Sigmoid colon (tissue), 4 donors: ENCODE results near the gene SEC23B.
"Not testable (repeated sequence)": the region's sequence is repeated elsewhere in the genome, so short reads cannot be mapped to it uniquely, and the experiment has no call there.

ENCODE experiments used
- CTCF ChIP-seq, 4 experiments: fragments of 450-650 bp in 3 of 4; fragments of 200-600 bp in 1 of 4; IDR thresholded peaks; one replicate each; pipeline ENCODE4 v1.5.1; 2016 to 2019; ENCODE audit warnings: antibody characterized with exemption in 4 of 4, mild to moderate bottlenecking in 3 of 4, moderate library complexity in 2 of 4
- EP300 ChIP-seq, 4 donors: sonication (generic); formaldehyde crosslinking; IDR thresholded peaks; one replicate each; pipeline ENCODE4 v1.6.1; 2017; ENCODE audit warnings: antibody characterized with exemption in 4 of 4
- POLR2A ChIP-seq, 2 donors: fragments of 450-650 bp; IDR thresholded peaks; one replicate each; pipeline ENCODE4 v1.6.1; 2016; ENCODE audit warnings: antibody characterized with exemption in 2 of 2, mild to moderate bottlenecking in 2 of 2, moderate library complexity in 2 of 2
- POLR2AphosphoS5 ChIP-seq, 4 donors: sonication (generic); formaldehyde crosslinking; IDR thresholded peaks; one replicate each; pipeline ENCODE4 v1.6.1; 2017; ENCODE audit warnings: antibody characterized with exemption in 4 of 4

- not testable (repeated sequence) for TF ChIP-seq POLR2A, POLR2AphosphoS5, EP300, CTCF (IDR thresholded peaks at IDR 0.05)
These were observed 6.1 kb upstream of the SEC23B start for GRCh38 chr20:18501672-18502071.
